SK-N-MC (cell line): ENCODE results near the gene C5.

Source experiments
- EZH2 ChIP-seq: fragments of 200-600 bp; sonication (generic); IDR thresholded peaks from one replicate; pipeline ENCODE4 v1.6.1; 2017; ENCODE audit warnings: antibody characterized with exemption
- POLR2AphosphoS5 ChIP-seq: IDR thresholded peaks from 2 replicates; pipeline ENCODE4 v1.6.1; 2012; ENCODE audit warnings: mild to moderate bottlenecking, low read depth, low read length, borderline replicate concordance

- TF ChIP-seq EZH2 (no peak), POLR2AphosphoS5 (no peak)
Observed at GRCh38 chr9:120914953-120915352, 135.1 kb downstream of the C5 start.
